GM18951 (cell line): ENCODE measurements around the gene FBXW10B.
"Not testable (repeated sequence)": the region's sequence is repeated elsewhere in the genome, so short reads cannot be mapped to it uniquely, and the experiment has no call there.

Experiments
- POLR2A ChIP-seq: IDR thresholded peaks from 4 replicates; pipeline ENCODE4 v1.6.1; 2011; ENCODE audit warnings: mild to moderate bottlenecking; ENCODE audit not compliant: insufficient read length, insufficient read depth; ENCODE audit errors: extremely low read depth
- in situ Hi-C: fragments of 300-500 bp; cut with MboI; formaldehyde crosslinking; loops from one replicate; pipeline ENCODE4 v1.12.0; 2022; ENCODE audit warnings: low sequenced_read_pairs, mixed read lengths, inconsistent platforms; ENCODE audit not compliant: unreplicated experiment

Gene FBXW10B

GRCh38 chr17:15619331-15620058 lies at the start of gene FBXW10B:
TSS of gene FBXW10B (minus strand) at chr17:15619704. CDS start at chr17:15619512, 192 bp downstream.
- in situ Hi-C loops = not testable (repeated sequence)

GRCh38 chr17:15663691-15664090 lies 44.2 kb upstream of the FBXW10B start:
- no peak for TF ChIP-seq POLR2A
- in situ Hi-C loops = no loop called here

- no peak for TF ChIP-seq POLR2A
- in situ Hi-C loops = no loop called here
These were observed 43.7 kb upstream of the FBXW10B start for GRCh38 chr17:15663176-15663575.

GRCh38 chr17:15662681-15663080 lies 43.2 kb upstream of the FBXW10B start:
- in situ Hi-C loops = no loop called here

GRCh38 chr17:15660077-15660476 lies 40.6 kb upstream of the FBXW10B start:
- no peak for TF ChIP-seq POLR2A
- in situ Hi-C loops = no loop called here

More at GRCh38 chr17:15662681-15663080, 43.2 kb upstream of the FBXW10B start:
- no peak for TF ChIP-seq POLR2A

- in situ Hi-C loops = no loop called here
- no peak for TF ChIP-seq POLR2A
These were observed 40.2 kb upstream of the FBXW10B start for GRCh38 chr17:15659663-15660062.

- TF ChIP-seq POLR2A = no peak
- in situ Hi-C loops = no loop called here
These were observed 39.7 kb upstream of the FBXW10B start for GRCh38 chr17:15659236-15659635.

GRCh38 chr17:15658296-15658695 lies 38.8 kb upstream of the FBXW10B start:
- no peak for TF ChIP-seq POLR2A
- in situ Hi-C loops = no loop called here

GRCh38 chr17:15657868-15658267 lies 38.4 kb upstream of the FBXW10B start:
- no peak for TF ChIP-seq POLR2A
- in situ Hi-C loops = no loop called here

GRCh38 chr17:15654886-15655561 lies 35.5 kb upstream of the FBXW10B start:
- in situ Hi-C loops = no loop called here
- no peak for TF ChIP-seq POLR2A

GRCh38 chr17:15654401-15654800 lies 34.9 kb upstream of the FBXW10B start:
- in situ Hi-C loops = not testable (repeated sequence)

GRCh38 chr17:15652960-15653359 lies 33.5 kb upstream of the FBXW10B start:
- in situ Hi-C loops = no loop called here
- no peak for TF ChIP-seq POLR2A

GRCh38 chr17:15651583-15652110 lies 32.1 kb upstream of the FBXW10B start:
- peak; percentile 12 for TF ChIP-seq POLR2A
- in situ Hi-C loops = no loop called here
